A549 treated with AZD9567 at 1 μM for 4 hours (cell line): ENCODE measurements around the gene C16orf82. TPM values are rescaled to one million over a fixed set of nuclear protein-coding genes. Genes with fewer than 3 reads are reported as not detected.

Source experiments
- total RNA-seq: library from RNA; stranded (reverse); fragments of 200-300 nt; extraction: Qiagen RNA extraction; gene quantifications from 5 replicates; pipeline ENCODE4 v1.2.3, GENCODE V29; 2022; ENCODE audit not compliant: insufficient read depth

Gene C16orf82
- total RNA-seq: not detected in 5 replicates

DNA sequence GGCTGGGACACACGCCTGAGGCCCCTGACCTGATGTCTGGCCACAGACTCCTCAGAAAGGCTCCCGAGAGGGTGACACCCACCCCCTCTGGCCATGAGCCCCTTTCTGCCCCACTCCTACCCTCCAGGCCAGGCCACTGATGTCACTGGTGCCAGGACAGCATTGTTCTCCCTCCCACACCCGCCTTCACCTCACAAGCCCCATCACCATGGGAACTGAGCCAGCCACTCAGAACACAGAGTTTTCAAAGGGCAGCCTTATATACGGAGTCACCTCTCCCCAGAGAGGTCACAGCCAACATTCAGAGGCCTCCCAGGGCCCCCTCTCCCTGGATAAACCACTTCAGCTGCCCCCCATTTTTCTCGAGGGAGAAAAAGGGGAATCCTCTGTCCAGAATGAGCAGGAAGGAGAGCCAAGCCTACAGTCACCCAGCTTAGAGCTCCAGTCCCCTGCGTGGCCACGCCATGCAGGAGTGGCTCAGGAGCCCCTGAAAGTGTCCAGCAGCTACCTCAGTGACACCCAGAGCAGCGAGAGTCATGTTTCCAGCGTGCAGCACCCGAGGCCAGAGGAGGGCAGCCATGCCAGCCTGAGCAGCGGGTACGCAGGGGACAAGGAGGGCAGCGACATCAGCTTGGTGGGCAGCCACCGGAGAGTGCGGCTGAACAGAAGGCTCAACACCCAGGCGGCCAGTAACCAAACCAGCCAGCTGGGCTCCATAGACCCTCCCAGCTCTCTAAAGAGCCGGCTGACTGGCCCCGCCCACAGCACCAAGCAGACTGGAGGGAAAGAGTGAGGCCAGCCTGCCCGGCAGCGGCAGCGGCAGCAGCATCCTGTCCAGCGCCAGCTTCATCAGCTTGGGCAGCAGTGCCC, at the start of gene C16orf82:
TSS of gene C16orf82 (plus strand) at position 260 of the 870 bp plus-strand sequence.

Other genes starting within 250 kb of the C16orf82 start
- 2.1 to 2.5 TPM (median 2.3 TPM) in 5 replicates for gene KDM8, start 136.6 kb downstream of the C16orf82 start, total RNA-seq
- gene NSMCE1, start 201.8 kb downstream of the C16orf82 start, total RNA-seq: 51.5 to 63.9 TPM (median 54.9 TPM) in 5 replicates
- gene IL4R, start 247.0 kb downstream of the C16orf82 start, total RNA-seq: 22.0 to 31.2 TPM (median 28.4 TPM) in 5 replicates